DMS53 treated with DMSO at 0.1 percent for 48 hours (cell line): ENCODE results near the gene EML2.
A peak's percentile ranks its signal among the peaks of the same experiment; 100 is the strongest.
"Not testable (repeated sequence)": the region's sequence is repeated elsewhere in the genome, so short reads cannot be mapped to it uniquely, and the experiment has no call there.

Source experiments
- DNase-seq: peaks from one replicate; lab custom pipeline; 2025; ENCODE audit not compliant: unreplicated experiment; lab: John Stamatoyannopoulos, UW

Gene EML2

DNA sequence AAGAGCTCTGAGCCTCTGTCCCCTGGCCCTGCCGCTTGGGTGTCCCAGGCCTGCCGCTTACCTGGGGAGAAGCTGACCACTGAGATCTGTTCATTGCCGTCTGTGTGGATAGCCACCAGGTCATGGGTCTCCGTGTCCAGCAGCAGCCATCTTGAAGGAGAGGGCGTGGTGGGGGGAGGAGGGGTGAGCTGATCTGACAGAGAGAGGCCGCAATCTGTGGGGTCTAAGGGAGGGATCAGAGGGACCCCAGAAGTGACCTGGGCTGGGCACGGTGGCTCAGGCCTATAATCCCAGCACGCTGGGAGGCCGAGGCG is 22.5 kb downstream of the EML2 start:
- DNase-seq: no peak

- DNase-seq: no peak
Observed at GRCh38 chr19:45615795-45616703, 23.1 kb downstream of the EML2 start.

DNA sequence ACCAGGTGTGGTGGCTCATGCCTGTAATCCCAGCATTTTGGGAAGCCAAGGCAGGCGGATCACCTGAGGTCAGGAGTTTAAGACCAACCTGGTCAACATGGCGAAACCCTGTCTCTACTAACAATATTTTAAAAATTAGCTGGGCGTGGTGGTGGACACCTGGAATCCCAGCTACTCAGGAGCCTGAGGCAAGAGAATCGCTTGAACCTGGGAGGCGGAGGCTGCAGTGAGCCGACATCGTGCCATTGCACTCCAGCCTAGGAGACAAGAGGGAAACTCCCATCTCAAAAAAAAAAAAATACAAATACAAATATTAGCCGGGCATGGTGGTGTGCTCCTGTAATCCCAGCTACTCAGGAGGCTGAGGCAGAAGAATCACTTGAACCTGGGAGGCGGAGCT is 24.1 kb downstream of the EML2 start:
- not testable (repeated sequence) for DNase-seq

DNA sequence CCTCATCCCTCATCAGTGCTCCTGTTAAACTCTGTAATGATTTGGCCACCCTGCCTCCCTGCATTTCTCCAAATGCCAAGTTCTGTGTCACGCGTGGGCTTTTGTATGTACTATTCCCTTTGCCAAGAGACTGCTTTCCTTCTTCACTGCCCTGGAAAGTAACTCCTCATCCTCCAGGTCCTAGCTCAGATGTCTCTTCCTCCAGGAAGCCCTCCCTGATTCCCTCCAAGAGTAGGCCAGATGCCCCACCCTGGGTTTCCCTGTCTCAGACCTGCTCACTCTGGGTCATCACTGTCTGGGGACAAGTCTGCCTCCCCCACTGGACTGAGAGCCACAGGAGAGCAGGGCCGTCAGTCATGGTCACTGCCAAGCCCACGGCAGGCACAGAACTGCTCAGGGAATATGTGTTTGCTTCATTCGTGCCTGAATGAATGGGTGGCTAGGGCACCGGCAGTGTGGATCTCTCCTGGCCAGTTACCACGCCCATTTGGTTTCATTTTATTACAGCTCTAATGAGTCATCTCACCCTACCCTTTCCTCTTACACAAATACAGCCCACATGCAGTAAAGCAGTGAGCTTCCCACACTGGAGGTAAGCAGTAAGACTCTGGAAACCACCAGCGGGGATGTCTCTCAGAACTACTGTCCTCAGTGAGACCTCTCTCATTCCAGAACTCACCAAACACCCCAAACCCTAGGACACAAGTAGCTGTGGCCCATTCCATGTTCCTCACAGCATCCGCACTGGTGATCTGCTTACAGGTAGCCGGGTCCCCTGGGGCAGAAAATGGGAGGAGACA is 25.1 kb downstream of the EML2 start:
- peak; percentile 17 for DNase-seq

DNA sequence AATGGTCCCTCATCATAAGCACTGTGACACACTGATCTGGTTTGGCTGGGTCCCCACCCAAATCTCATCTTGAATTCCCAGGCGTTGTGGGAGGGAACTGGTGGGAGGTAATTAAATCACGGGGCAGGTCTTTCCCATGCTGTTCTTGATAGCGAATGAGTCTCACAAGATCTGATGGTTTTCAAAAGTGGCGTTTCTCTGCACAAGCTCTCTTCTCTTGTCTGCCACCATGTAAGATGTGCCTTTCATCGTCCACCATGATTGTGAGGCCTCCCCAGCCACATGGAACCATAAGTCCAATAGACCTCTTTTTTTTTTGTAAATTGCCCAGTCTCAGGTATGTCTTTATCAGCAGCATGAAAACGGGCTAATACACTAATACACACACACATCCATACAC is 30.2 kb downstream of the EML2 start:
- DNase-seq: no peak

DNA sequence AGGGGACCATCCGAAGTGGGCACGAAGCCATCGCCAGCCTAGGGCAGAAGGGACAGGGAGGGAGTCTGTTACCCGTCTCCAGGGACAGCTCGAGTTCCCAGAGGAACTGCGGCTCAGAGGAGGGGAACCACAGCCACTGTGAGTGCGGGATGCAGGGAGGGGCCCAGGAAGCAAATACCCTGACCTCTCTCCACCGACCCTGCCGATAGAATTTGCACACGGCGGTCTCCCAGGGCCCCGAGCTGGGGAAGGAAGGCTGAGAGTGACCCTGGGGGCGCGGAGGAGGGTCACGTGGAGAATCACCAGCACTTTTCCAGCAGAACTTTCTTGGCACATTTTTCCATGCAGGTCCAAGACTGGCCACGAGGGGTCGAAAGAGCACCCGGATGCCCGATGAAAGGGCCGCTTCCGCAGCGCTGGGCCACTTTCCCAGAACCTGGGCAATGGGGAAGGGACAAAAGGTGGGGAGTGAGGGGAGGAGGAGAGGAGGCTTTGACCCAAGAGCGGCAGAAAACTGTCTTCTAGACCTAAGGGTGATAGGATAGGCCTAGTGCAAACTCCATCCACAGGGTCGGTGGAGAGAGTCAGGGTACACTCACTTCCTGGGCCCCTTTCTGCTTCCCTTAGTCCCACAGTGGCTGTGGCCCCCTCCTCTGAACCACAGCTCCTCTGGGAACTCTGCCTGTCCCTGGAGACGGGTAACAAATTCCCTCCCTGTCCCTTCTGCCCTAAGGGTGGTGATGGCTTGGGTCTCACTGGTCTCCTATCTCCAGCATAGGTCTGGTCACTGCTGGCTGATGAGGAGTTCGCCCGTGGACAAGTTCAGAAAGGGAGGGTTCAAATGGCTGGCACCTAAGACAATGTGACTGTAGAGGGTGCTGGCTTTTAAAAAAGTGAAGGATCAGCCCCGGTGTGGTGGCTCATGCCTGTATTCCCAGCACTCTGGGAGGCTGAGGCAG is 31.8 kb downstream of the EML2 start:
- DNase-seq: no peak

DNA sequence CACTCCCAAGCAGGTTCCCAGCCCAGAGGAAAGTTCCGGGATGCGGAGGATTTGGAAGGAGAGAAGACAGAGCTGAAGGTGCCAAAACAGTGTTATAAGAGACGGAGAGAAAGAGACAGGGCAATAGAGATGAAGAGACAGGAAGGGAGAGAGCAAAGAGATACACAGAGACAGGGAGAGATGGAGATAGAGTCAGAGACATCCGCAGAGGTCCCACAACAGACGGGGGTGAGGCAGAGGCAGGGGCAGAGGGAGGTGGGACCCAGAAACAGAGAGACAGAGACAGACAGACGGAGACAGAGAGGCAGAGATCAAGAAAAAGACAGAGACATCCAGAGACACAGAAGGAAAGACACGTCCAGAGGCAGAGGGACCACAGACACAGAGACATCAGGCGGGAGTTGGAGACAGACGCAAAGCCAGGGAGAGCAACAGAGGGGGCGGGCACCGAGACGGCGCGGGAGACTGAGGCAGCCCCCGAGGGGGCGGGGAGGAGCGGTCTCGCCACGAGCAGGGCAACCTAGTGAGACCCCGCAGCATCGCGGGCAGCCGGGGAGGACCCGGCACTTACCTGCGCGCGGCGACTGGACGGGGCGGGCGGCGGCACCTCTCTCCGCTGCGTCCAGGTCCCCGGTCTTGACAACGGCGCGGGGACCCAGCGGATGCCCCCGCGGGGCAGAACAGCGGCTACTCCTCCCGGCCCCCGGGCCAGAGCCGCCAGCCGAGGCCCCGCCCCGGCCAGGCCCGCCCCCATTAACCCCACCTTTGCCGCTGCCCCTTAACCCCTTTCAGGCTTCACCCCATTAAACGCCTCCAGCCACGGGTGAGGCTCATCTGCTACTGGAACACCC is 37.4 kb downstream of the EML2 start, which contains the start of gene GPR4:
Gene GPR4, minus strand, starts transcription at position 689 of the 851 bp plus-strand sequence. CDS start 10,346 bp downstream, outside the sequence.
- no peak for DNase-seq

- DNase-seq: no peak
Observed at GRCh38 chr19:45601115-45601514, 38.1 kb downstream of the EML2 start.

GRCh38 chr19:45600340-45600885 is 38.8 kb downstream of the EML2 start:
- DNase-seq: no peak

DNA sequence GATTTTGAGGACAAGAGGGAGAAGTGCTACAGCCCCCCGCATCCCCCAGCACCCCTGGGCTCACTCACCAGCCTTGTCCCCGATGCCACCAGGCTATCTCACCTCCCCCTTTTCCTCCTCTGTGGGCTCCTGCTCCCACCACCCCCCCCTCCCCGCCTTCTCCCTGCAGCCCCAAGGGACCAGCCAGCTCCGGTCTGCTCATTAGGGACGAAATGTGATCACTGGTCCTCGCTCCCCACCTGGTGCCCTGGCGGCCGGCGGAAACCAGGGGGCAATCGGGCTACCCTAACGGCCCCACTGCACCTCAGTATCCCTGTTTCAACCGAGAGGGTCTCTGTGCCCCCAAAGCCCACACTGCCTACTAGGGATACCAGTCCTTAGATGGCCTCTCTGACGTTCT is 39.9 kb downstream of the EML2 start:
- no peak for DNase-seq

- DNase-seq: no peak
Observed at GRCh38 chr19:45598267-45599001, 40.8 kb downstream of the EML2 start.

DNA sequence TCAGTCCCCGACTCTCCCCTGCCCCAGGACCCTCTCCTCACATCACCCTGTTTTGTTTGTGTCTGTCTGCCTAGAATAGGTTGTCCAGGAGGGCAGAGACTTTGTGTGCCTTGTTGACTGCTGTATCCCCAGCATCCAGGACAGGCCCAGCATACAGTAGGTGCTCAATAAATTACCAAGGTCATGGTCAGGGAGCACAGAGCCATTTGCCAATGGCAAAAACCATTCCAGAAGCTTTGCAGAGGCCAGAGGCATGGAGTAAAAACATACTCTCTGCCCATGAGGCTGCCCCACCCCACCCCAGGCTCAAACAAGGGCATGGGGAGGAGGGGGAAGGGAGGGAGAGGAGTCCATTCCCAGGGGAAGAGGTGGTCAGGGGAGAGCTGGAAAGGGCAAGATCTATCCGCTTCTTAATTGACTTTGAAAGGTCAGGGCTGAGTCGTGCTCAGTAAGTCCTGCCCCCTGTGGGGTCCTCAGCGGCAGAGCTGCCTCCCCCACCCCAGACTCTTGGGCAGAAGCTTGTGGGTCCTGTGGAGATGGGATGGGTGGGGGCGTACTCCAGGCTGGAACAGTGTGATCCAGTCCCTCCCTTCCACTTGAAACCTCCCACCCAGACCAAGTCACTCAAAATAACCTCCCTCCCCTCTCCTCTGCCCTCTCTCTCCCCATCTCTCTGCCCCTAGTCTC is 41.6 kb downstream of the EML2 start:
- DNase-seq: no peak

DNA sequence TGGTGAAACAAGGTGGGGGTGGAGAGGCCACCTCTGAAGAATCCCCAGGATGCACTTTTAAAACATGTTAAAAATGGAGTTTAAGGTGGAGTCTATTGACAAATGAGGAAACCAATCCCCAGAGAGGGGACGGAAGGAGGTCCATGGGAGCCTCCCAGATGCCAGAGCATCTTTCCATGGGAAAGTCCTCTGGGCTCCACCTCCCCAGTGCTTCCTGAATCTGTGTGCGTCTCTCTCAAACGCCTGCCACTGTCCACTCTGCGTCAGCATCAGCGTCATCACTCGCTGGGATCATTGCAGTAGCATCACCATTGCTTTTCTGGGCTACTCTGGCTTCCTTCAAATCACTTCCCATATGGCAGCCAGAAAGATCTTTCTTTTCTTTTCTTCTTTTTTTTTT is 43.4 kb downstream of the EML2 start:
- no peak for DNase-seq

DNA sequence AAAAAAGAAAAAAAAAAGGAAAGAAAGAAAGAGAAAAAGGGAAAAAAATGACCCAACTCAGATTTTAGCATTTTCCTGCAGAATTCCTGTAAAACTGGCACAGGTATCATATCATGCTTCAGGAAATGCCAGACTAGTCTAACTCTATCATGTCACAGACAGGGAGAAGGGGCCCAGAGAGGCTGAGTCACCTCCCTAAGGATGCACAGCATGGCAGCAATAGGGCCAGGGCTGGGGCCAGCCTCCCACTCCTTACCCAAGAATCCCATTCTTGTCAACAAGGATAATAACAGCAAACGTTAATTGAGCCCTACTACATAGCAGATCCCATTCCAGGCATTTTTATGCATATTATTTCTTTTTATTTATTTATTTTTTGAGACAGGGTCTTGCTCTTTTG is 45.7 kb downstream of the EML2 start:
- no peak for DNase-seq

DNA sequence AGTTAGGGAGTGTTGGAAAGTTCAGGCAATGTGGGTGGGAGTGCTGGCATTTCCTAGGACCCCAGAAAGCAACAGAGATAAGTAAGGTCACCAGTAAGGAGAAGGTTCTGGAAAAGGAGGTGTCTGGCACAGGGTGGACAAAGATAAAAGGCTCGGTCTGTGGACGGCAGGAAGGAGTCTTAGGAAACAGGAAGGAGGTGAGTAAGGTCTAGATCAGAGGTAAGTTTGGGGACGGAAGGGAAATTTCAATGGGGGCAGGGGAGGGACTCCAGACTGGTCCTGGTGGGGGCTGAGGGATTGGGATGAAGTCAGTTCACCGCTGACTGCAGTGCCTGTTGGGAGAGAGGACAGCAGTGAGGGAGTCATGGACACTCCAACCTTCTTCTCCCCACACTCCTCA is 46.8 kb downstream of the EML2 start:
- no peak for DNase-seq

DNA sequence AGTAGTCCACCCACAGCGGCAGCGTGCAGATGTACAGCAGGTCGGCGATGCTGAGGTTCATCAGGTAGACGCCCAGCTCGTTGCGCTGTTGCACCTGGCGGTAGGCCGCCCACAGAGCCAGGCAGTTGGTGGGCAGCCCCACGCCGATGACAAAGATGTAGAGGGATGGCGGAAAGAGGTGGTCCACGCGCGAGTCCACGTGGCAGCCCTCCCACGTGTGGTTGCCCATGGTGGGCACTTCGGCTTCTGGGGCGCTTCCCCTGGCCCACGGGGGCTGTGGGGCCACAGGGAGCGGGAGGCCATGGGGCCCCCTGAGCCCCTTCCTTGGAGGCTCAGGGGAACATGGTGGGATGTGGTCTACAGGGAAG is 47.6 kb downstream of the EML2 start:
- no peak for DNase-seq

DNA sequence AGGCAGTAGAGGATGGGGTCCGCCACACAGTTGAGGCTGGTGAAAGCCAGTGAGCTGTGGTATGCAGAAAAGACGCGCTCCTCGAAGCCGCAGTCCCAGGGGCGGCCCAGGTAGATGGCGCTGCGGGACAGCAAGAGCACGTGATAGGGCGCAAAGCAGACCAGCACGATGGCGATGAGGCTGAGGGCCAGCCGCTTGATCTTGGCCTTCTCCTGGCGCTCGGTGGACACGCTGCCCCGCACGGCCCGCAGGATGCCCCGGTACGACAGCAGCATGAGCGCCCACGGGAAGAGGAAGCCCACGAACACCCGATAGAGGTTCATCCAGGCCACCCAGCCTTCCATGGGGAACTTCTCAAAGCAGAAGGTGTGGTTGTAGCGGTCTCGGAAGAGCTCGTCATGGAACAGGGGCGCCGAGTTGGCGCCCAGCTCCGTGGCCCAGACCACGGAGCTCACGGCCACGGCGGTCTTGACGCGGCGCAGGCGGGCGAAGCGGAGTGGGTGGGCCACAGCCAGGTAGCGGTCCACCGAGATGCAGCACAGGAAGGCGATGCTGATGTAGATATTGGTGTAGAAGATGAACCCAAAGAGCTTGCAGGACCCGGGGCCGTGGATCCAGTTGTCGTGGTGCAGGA is 48.1 kb downstream of the EML2 start:
- peak; percentile 53 for DNase-seq

- no peak for DNase-seq
Observed at GRCh38 chr19:45590300-45591003, 48.7 kb downstream of the EML2 start.
